ENCODE data around the gene MTFR1L. TPM values are rescaled to one million over a fixed set of nuclear protein-coding genes. Genes with fewer than 3 reads are reported as not detected.
A peak's percentile ranks its signal among the peaks of the same experiment; 100 is the strongest.

The MTFR1L gene
- total RNA-seq: 10 to 100 TPM; 39.6 to 58.8 TPM

DNA sequence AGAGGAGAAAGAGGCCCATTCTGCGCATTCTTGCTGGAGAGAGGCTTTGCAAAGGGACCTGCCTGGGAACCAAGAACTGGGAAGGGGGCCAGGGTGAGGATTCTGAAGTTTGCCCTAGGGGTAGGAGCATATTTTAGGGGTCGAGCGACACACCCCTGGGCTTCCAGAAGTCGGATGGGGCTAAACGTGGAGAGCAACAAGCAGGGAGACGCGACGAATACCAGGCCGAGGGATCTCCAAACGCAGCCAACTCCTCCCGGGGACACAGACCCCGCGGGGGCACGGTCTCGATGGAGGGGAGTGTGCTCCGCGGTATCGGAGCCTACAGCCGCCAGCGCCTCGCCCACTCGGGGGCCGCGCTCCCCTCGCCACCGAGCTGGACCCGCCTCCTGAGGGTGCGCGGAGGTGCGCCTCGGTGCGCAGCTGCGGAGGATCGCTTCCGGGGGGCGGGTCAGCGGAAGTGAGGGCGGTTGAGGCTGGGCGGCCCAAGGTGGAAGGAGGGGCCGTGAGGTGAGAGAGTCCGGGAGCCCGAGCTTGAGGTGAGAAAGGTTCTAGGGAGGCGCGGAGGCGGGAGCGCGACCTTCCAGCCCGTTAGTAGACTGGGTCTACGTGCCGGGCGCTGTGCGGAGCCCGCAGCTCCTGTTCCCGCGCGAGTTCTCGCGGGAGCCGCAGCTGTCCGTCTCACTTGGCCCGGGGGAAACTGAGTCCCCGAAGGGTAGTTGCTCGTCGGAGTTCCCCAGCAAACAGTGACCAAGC, at the start of gene MTFR1L:
TSS of gene MTFR1L (plus strand) at position 464 of the 756 bp plus-strand sequence. CDS start 3,151 bp downstream, outside the sequence.
- Mint-ChIP-seq H3K4me1 (peaks cover 23% of the 10 kb centered on the region), H3K36me3 (ENCODE audit: low read depth) (peaks cover 24% of the 10 kb centered on the region), H3K9me3 (no peaks in the 10 kb centered on the region), H3K4me3 (peak within 1 kb of the TSS; percentile 97), H3K27ac (peak within 1 kb of the TSS; percentile 96), H3K27me3 (no peaks in the 10 kb centered on the region)
- ATAC-seq (replicated peaks): peak; percentile 90

DNA sequence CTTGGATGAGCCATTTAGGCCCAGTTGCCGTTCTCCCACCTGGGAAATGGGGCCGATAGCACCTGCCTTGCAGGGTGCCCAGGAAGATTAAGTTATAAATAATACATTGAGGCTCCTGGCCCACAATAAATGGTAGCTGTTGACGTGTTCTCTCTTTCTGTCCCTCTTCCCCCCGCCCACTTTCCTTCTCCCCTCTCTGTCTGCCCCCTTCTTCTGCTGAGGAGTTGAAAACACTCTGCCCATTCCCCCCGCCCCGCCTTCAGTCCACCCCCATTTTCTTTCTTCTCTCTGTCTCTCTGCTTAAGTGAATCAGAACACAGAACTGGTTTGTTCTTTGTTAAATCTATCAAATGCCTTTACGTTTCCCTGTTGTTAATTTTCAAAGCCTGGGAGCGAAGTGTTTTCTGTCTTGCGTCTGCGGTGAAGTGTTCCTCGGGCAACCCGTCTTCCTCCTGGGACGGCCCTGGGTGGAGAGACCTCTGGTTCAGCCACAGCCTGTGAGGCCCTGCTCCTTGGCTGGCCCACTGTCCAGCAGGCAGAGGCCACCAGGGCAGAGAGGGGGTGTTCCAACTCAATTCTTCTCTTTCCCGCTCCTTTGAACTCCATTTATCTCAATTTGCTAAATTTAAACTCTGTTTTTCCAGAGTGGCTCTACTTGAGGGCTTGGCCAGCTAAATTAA, 49.1 kb upstream of the MTFR1L start:
- Mint-ChIP-seq H3K27me3 (no peaks in the 10 kb centered on the region), H3K4me3 (no peak overlapping the region), H3K27ac (peak overlapping the region; percentile 64), H3K9me3 (no peaks in the 10 kb centered on the region), H3K4me1 (peaks cover 47% of the 10 kb centered on the region), H3K36me3 (ENCODE audit: low read depth) (no peaks in the 10 kb centered on the region)
- ATAC-seq (replicated peaks): no peak

DNA sequence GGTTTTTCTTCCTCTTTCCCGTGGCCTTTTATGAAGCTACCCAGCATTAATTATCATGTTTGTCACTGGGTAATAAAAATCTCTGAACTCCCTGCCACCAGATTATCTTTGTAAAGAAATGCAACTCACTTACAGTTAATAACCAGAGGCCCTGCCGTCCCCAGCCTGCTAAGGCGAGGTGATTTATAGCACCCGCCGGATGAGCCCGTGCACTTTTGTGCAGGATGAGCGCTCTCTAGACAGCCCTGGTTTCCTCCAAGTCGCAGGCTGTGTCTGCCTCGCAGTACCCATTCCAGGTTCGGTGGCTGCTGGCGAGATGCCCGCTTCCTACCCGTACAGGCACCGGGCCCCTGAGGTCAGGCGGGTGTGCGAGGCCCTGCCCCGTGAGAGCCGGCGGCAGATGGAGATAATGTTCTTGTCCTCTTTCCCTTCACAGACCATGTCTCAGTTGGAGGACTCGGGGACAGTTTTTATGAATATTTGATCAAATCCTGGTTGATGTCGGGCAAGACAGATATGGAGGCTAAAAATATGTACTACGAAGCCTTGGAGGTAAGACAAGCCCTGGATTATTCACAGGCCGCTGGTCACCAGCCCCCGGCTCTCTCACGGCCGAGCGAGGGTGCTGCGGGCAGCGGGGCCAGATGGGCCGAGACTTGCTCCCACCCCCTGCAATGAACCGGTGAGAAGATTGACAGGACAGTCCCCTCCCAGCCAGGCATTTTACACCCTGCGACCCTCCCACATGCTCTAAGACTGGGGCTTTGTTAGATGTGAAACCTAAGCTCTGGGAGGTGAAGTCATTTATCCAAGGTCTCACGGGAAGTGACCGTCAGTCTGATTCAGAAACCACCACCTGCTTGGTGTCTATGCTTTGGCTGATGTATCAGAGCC, 48.3 kb upstream of the MTFR1L start:
- Mint-ChIP-seq H3K9me3 (no peaks in the 10 kb centered on the region), H3K36me3 (ENCODE audit: low read depth) (no peaks in the 10 kb centered on the region), H3K4me3 (no peak overlapping the region), H3K4me1 (peaks cover 48% of the 10 kb centered on the region), H3K27me3 (no peaks in the 10 kb centered on the region), H3K27ac (peak overlapping the region; percentile 64)
- ATAC-seq (replicated peaks): no peak

DNA sequence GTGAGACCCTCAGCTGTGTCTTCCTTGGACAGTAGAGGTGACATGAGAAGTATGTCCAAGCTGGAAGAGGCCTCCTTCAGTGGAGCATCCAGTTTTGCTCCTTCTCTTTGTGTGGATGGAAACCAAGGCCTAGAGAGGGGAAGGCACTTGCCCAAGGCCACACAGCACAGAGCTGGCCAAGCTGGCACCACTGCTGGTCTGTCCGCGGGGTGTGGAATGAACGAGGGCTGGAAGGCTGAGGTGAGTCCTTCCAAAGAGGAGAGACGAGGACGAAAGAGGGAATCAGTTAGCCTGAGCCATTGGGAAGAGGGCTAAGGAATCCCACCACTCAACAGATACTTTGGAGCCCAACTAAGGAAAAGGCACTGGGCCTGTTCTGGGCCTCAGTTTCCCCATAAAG, 47.6 kb upstream of the MTFR1L start:
- H3K27me3 Mint-ChIP-seq: no peaks in the 10 kb centered on the region
- H3K4me3 Mint-ChIP-seq: no peak overlapping the region
- no peaks in the 10 kb centered on the region for H3K9me3 Mint-ChIP-seq
- ATAC-seq (replicated peaks): no peak
- H3K27ac Mint-ChIP-seq: no peak overlapping the region
- peaks cover 48% of the 10 kb centered on the region for H3K4me1 Mint-ChIP-seq
- no peaks in the 10 kb centered on the region for H3K36me3 Mint-ChIP-seq (ENCODE audit: low read depth)

DNA sequence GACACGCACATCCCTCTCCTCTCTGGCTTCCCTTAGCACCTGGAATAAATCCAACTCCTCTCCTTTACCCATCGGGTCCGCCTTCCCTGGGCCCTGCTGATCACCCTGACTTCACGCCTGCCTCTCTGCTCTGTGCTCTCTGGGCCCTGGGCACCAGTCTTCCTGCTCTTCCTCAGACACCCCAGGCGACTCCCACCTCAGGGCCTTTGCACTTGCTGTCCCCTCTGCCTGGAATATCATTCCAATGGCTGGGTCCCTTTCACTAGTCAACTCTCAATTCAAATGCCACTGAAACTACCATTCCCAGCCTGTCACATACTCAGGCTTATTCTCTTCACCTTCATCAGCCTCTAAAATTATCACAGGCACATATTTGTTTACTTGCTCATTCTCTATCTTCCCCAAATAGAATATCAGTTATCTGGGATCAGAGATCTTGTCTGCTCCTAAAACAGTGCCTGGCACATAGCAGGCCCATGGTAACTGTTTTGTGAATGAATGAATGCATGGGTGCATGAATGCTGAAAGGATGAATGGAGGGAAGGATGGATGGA, 47.0 kb upstream of the MTFR1L start:
- no peak overlapping the region for H3K4me3 Mint-ChIP-seq
- no peak for ATAC-seq (replicated peaks)
- H3K9me3 Mint-ChIP-seq: no peaks in the 10 kb centered on the region
- H3K36me3 Mint-ChIP-seq (ENCODE audit: low read depth): no peaks in the 10 kb centered on the region
- peak overlapping the region; percentile 35 for H3K27ac Mint-ChIP-seq
- peaks cover 48% of the 10 kb centered on the region for H3K4me1 Mint-ChIP-seq
- H3K27me3 Mint-ChIP-seq: no peaks in the 10 kb centered on the region

DNA sequence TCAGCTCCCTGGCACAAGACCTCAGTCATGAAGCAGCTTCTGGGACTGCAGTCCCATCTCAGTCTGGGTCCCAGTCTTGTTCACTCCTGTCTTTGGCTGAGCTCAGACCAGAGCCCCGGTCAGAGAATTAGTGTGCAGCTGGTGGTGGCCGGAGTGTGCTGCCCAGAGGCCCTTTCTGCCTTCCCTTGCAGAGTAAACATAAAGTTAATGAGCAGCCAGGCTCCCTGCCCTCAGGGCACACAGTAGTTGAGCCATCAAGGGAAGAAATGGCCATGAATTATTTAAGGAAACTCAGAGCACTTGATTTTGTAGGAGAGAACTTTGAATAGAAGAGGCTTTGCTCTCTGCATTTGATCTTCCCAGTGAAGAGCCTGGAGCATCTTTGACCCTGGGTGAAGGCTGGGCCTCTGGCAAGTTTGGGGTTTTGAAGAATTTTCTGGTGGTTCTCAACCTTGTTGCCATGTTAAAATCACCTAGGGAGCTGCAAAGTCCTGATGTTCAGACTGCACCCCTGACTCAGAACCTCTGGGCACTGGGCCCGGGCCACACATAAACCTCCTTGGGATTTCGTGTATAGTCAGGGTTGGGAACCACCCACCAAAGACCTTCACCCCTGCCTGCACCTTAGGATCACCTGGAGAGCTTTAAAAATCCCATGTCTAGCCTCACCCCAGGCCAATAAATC, 46.2 kb upstream of the MTFR1L start:
- H3K4me1 Mint-ChIP-seq: peaks cover 46% of the 10 kb centered on the region

DNA sequence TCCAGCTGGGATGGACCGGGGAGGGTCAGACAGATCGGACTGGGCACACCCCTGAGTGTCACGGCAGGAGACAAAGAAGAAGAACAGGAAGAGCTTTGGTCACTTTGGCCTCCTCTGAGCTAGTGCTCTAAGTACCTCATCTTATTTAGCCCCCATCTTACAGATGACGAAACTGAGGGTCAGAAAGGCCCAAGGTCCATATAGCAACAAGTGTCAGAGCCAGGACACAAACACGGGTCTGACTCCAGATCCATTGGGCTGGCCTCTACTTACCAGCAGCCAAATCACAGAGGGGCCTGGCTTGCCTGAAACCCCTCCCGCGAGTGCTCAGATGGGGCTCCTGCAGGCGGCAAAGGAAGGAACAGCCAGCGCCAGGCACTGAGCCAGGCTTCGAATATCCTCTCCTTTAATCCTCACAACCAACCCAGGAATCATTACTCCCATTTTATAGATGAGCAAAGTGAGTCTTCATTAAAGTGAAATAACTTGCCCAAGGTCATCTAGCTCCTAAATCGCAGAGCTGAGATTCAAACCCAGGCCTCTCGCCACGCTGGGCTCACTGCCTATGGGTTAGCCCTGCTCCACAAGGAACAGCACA, 45.4 kb upstream of the MTFR1L start:
- H3K36me3 Mint-ChIP-seq (ENCODE audit: low read depth): no peaks in the 10 kb centered on the region

More for the DNA sequence above, 46.2 kb upstream of the MTFR1L start:
- Mint-ChIP-seq H3K9me3 (no peaks in the 10 kb centered on the region), H3K27ac (peak overlapping the region; percentile 53), H3K27me3 (no peaks in the 10 kb centered on the region), H3K36me3 (ENCODE audit: low read depth) (no peaks in the 10 kb centered on the region), H3K4me3 (peak overlapping the region; percentile 72)
- ATAC-seq (replicated peaks): no peak

DNA sequence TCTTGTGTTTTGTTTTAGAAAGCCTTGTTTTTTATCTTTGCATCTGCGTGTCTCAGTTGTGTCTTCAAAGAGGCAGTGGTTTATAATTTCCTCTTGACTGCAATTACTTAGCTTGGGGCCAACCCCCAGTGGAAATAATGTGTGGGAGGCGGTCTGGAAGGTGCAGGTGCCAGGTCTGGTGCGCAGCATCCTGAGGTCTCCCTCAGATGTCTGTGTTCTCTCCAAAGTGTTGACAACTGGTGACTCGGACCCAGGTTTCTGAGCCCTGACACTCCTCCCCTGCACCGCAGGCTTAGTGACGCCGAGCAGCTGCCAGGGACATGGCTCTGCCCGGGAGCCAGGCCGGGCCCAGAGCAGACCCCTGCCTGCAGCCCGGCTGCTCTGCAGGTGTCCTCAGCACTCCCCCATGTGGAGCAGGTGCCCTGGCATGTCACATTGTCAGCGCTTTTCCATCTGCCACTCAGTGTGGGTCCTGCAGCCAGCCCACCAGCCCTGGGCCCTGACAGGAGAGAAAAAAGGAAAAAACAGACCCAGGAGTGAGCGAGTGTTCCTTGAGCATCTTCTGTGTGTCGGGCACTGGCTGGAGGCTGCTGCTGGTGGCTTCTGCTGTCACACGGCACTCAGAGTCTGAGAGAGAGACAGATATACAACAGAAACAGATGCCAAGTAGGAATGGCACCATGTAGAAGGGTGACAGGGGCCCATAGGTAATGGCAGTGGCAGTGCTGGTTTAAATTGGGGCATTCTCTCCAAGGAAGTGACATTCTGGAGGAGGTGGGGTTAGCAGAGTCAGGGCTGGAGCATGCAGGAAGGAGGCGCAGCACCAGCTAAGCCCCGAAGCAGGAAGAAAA, 44.6 kb upstream of the MTFR1L start:
- peaks cover 36% of the 10 kb centered on the region for H3K4me1 Mint-ChIP-seq
- H3K27me3 Mint-ChIP-seq: no peaks in the 10 kb centered on the region

More for the DNA sequence above, 45.4 kb upstream of the MTFR1L start:
- no peak for ATAC-seq (replicated peaks)
- peak overlapping the region; percentile 72 for H3K4me3 Mint-ChIP-seq
- no peaks in the 10 kb centered on the region for H3K27me3 Mint-ChIP-seq
- H3K9me3 Mint-ChIP-seq: no peaks in the 10 kb centered on the region
- peak overlapping the region; percentile 53 for H3K27ac Mint-ChIP-seq
- H3K4me1 Mint-ChIP-seq: peaks cover 38% of the 10 kb centered on the region

DNA sequence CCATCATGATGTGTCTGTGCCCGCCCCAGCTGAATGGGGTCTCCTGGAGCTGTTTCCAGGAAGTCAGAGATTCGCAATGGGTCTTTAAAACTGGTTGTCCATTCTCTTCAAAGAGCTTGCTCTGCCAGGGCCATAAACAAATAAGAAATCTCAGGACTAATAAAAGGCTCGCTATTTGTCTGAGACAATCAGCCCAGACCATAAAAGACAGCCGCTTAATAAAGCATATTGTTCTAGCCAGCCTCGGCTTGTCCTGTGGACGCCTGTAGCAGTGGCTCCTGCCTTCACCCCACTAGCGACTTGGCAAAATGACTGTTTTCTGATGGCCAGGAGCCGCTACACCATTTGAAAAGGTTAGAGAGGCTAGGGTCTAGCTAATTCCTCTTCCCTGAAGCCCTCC, 40.4 kb upstream of the MTFR1L start:
- Mint-ChIP-seq H3K4me1 (peaks cover 14% of the 10 kb centered on the region), H3K9me3 (no peaks in the 10 kb centered on the region), H3K27ac (no peak overlapping the region), H3K36me3 (ENCODE audit: low read depth) (no peaks in the 10 kb centered on the region), H3K4me3 (no peak overlapping the region), H3K27me3 (no peaks in the 10 kb centered on the region)
- no peak for ATAC-seq (replicated peaks)

More for the DNA sequence above, 44.6 kb upstream of the MTFR1L start:
- H3K9me3 Mint-ChIP-seq: no peaks in the 10 kb centered on the region
- H3K36me3 Mint-ChIP-seq (ENCODE audit: low read depth): no peaks in the 10 kb centered on the region
- ATAC-seq (replicated peaks): peak; percentile 91
- H3K27ac Mint-ChIP-seq: peak overlapping the region; percentile 53
- H3K4me3 Mint-ChIP-seq: peak overlapping the region; percentile 72

DNA sequence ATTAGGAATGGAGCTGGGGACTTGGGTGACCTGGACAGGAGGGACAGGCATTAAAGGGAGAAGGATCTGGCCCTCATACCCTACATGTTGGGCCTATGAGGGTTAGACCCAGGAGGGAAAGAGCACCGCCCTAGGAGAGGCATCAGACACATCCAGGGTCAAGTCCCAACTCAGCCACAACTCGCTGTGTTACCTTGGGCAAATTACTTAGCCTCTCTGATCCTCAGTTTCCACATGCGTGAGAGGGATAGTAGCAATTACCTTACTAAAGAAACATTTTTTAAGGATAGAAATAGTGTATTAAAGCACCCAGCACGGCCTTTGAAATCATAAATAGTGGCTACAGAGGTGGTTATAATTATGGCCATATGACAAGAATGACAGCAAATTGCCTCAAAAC, 39.9 kb upstream of the MTFR1L start:
- no peaks in the 10 kb centered on the region for H3K9me3 Mint-ChIP-seq
- peaks cover 9% of the 10 kb centered on the region for H3K4me1 Mint-ChIP-seq
- no peaks in the 10 kb centered on the region for H3K27me3 Mint-ChIP-seq
- no peak overlapping the region for H3K4me3 Mint-ChIP-seq
- ATAC-seq (replicated peaks): no peak
- no peak overlapping the region for H3K27ac Mint-ChIP-seq
- H3K36me3 Mint-ChIP-seq (ENCODE audit: low read depth): no peaks in the 10 kb centered on the region

DNA sequence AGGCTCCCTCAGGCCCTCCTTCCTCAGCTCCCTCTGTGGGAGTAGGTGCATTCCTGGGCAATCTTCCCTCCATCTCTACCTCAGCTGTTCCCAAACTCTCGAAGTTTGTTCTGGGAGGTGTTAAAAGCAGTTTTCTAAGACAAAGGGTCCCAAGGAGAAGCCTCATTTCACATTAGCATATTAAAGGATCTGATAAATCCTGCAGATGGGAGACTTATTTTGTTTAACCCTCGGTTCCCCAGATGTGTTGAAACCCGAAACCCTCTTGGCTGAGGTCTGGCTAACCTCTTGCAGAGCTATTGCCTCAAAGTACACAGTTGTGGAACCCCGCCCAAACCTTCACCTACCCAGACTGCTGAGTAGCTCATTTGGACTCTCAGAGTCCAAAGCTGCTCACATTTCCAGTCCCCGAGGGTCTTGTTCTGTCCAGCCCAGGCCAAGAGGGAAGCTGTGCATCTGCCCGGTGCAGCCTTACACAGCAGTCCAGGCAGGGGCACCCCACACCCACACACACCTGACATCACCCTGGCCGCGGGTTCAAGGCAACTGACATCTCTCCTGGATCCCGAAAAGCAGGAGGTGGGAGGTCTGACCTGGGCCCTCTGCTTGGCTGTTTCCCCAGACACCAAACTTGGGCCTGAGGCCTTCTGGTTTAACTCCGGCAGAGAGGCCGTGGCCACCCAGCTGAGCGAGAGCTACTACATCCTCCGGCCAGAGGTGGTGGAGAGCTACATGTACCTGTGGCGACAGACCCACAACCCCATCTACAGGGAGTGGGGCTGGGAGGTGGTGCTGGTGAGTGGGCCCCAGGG, 39.2 kb upstream of the MTFR1L start:
- Mint-ChIP-seq H3K27ac (no peak overlapping the region), H3K4me1 (peaks cover 2% of the 10 kb centered on the region), H3K9me3 (no peaks in the 10 kb centered on the region), H3K36me3 (ENCODE audit: low read depth) (no peaks in the 10 kb centered on the region), H3K27me3 (no peaks in the 10 kb centered on the region), H3K4me3 (no peak overlapping the region)
- ATAC-seq (replicated peaks): no peak

DNA sequence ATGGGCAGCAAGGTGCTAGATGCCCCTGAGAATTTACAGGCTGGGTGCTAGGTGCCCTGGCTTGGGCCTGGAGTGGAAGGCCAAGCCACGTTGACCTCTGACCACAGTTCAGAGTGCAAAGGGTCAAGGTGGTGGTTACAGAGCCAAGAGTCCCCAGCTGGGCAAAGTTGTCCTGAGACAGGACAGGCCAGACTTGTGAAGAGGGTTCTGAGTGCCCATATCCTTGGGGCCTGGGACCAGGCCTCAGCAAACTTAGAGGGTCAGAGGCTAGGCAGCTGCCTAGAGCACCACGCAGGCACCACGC, 38.7 kb upstream of the MTFR1L start:
- Mint-ChIP-seq H3K4me3 (no peak overlapping the region), H3K9me3 (no peaks in the 10 kb centered on the region), H3K27ac (no peak overlapping the region), H3K4me1 (no peaks in the 10 kb centered on the region), H3K27me3 (no peaks in the 10 kb centered on the region), H3K36me3 (ENCODE audit: low read depth) (no peaks in the 10 kb centered on the region)
- no peak for ATAC-seq (replicated peaks)

Data from activated T-helper 17 cell treated with anti-CD3 and anti-CD28 coated beads, Interleukin-2, amount 50 U/mL, for 72 hours (primary cell).